Measurements from ENCODE around the gene VPS52.

The VPS52 gene

GRCh38 chr6:33209856-33210255, 61.8 kb downstream of the VPS52 start:
- DNase-seq (ENCODE audit: low spot score), result no peak

DNA sequence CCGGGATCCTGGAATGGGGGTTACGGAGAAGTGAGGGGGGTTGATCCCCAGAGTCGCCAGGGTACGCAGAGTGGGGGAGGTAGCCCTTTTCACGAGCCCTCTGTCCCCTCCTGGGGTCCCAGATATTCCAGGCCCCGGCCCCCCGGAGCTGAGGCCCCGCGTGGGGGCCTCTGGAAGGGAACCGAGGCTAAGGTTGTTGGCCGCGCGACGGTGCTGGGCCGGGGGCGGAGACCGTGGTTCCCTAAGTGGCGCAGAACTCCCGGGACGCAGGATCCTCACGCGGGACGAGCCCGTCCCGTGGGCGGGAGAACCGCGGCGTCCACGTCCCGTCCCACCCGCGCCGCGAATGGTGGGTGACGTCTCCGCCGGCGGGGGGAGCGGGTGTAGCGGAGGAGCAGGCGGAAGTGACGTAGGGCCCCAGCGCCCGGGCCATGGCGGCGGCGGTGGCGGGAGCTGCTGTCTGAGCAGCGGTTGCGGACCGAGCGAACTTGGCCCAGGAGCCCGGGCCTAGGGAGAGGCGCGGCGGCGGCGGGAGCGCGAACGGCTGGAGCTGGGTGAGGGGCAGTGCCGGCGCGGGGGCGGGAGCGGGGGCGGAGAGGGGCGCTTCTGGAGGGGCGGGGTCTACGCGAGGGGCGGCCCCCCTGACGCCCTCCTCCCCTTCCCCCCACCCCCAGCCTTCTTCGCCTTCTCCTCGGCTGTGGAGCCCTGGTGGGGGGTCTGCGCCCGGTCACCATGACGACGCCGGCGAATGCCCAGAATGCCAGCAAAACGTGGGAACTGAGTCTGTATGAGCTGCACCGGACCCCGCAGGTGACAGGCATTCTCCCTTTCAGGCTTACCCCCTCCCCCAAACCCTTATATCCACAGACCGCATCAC, 63.3 kb downstream of the VPS52 start, which contains the start of gene RING1:
TSS of gene RING1 (plus strand) at position 410 of the 877 bp plus-strand sequence. CDS start at position 733, 323 bp downstream.
- DNase-seq (ENCODE audit: low spot score), result peak; percentile 81

- DNase-seq (ENCODE audit: low spot score), result no peak
Observed at GRCh38 chr6:33207552-33208090, 64.1 kb downstream of the VPS52 start.

DNA sequence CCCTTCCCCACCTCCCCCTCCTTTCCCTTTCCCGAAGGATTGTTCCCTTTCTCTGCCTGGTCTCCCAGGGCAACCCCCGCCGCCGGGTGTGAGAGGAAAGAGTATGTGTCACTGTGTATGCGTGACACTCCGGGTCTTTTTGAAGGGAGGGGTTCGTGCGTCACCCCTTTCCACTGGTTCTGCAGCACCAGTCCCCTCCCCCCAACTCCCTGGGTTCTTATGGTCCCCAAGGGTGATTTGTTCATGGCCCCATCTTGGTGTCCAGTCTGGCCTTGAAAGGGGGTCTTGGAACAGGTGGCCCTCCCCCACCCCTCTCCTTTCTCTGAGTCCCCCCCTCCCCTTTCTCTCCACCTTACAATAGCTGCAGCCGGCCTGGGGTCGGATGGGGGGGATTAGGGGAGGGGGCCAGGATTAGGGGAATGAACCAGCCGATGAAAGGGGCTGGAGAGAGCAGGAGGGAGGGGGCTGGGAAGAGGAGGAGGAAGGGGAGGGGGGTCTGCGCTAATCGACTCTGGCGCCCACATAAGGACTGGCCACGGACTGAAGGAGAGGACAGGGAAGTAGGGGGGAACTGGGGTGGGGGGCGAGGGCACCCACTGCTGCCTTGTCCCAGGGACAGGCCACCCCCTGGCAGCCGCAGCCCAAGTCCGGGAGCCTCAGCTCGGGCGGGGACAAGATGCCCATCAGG, 64.7 kb downstream of the VPS52 start:
- no peak for DNase-seq (ENCODE audit: low spot score)

- DNase-seq (ENCODE audit: low spot score), result no peak
Observed at GRCh38 chr6:33206027-33206863, 65.4 kb downstream of the VPS52 start.

GRCh38 chr6:33205191-33206026, 66.3 kb downstream of the VPS52 start:
- DNase-seq (ENCODE audit: low spot score), result peak; percentile 41

GRCh38 chr6:33204415-33205190, 67.1 kb downstream of the VPS52 start, which contains the start of gene HSD17B8:
Gene HSD17B8, plus strand, starts transcription at chr6:33204655. Its CDS starts 14 bp downstream, at chr6:33204669.
- DNase-seq (ENCODE audit: low spot score), result peak; percentile 89

DNA sequence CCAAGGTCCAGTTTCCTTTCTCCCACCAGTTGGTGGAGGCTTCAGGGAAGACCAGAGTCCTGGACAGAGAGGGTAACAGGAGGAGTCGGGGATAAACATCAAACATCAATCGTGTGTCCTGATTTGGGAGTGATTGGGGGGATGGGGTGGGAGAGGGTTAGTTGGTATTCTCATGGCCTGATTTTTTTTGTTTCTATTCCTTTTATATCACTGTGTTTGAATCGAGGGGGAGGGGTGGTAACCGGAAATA, 67.6 kb downstream of the VPS52 start:
- DNase-seq (ENCODE audit: low spot score), result no peak

- no peak for DNase-seq (ENCODE audit: low spot score)
Observed at GRCh38 chr6:33203443-33204164, 68.1 kb downstream of the VPS52 start.

- no peak for DNase-seq (ENCODE audit: low spot score)
Observed at GRCh38 chr6:33202799-33203198, 68.9 kb downstream of the VPS52 start.

- DNase-seq (ENCODE audit: low spot score), result no peak
Observed at GRCh38 chr6:33201935-33202334, 69.7 kb downstream of the VPS52 start.

DNA sequence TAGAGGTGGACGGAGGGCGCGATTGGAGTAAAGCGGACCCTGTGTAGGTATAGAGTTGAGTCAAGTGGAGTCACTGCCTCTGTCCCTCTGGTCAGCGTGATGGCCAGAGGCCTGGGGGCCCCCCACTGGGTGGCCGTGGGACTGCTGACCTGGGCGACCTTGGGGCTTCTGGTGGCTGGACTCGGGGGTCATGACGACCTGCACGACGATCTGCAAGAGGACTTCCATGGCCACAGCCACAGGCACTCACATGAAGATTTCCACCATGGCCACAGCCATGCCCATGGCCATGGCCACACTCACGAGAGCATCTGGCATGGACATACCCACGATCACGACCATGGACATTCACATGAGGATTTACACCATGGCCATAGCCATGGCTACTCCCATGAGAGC, 70.5 kb downstream of the VPS52 start:
- DNase-seq (ENCODE audit: low spot score), result no peak
